HepG2 (cell line): Measurements from ENCODE around the gene CTSD. TPM values are rescaled to one million over a fixed set of nuclear protein-coding genes. Genes with fewer than 3 reads are reported as not detected.

Experiments used
- ATAC-seq: fragments of 200-7000 bp; cut with Tn5 transposase; 3 replicates; pipeline ENCODE4 v1.9.1; 2020; ENCODE audit warnings: mild to moderate bottlenecking, moderate library complexity
- BruUV-seq: library from RNA; stranded (reverse); fragments of 400-500 nt; replicated peaks from 2 replicates; lab custom pipeline; 2021; lab: Mats Ljungman, UMichigan
- CTCF ChIA-PET: fragments of 300-600 bp; formaldehyde crosslinking; extraction: SDS; loops from one replicate; lab custom pipeline; 2021; ENCODE audit warnings: low total read pairs, inconsistent platforms, low intra/inter-chr PET ratio; lab: Yijun Ruan, JAX
- POLR2A ChIA-PET: fragments of 350-600 bp; sonication (Branson Sonifier 250); formaldehyde crosslinking; loops from one replicate; lab custom pipeline; 2020; ENCODE audit warnings: antibody characterized with exemption, inconsistent platforms; lab: Yijun Ruan, JAX
- DNase-seq: peaks from one replicate; pipeline ENCODE4 v3.0.0-alpha.2; 2015; ENCODE audit warnings: low spot score
- FAIRE-seq: peaks from 3 replicates; lab custom pipeline; 2011; peaks lifted over from hg19 to GRCh38; lab: Jason Lieb, UNC
- H2AFZ ChIP-seq: one replicate; pipeline ENCODE4 v1.6.1; 2011; ENCODE audit warnings: low read length, inconsistent platforms
- H3K27ac ChIP-seq: fragments of 300-600 bp; 3 replicates; pipeline ENCODE4 v1.8.0; 2011; ENCODE audit warnings: mixed run types, mild to moderate bottlenecking, mixed read lengths, low read length, inconsistent platforms; ENCODE audit not compliant: insufficient read depth; ENCODE audit errors: extremely low read length
- H3K27me3 ChIP-seq, 2 experiments: fragments of 200-600 bp in 1 of 2; 2 replicates in 1 of 2; 3 replicates in 1 of 2; pipeline versions ENCODE4 v1.6.0 to v1.8.0; 2011; ENCODE audit warnings: low read length in 2 of 2, mild to moderate bottlenecking in 2 of 2, moderate library complexity in 2 of 2, inconsistent platforms in 1 of 2; ENCODE audit not compliant: insufficient read depth in 2 of 2, control insufficient read depth in 1 of 2
- H3K36me3 ChIP-seq, 2 experiments: fragments of 200-600 bp in 1 of 2; replicated peaks in 1 of 2; 2 replicates in 1 of 2; 3 replicates in 1 of 2; pipeline versions ENCODE4 v1.5.1 to v1.8.0; 2011; ENCODE audit warnings: low read length in 2 of 2, inconsistent platforms in 1 of 2; ENCODE audit not compliant: insufficient read depth in 2 of 2, control insufficient read depth in 1 of 2
- H3K4me1 ChIP-seq: 2 replicates; pipeline ENCODE4 v1.5.1; 2012; ENCODE audit warnings: low read length, inconsistent platforms; ENCODE audit not compliant: insufficient read depth
- H3K4me2 ChIP-seq: 2 replicates; pipeline ENCODE4 v1.6.0; 2011; ENCODE audit warnings: low read depth, low read length, inconsistent platforms
- H3K4me3 ChIP-seq, 3 experiments: fragments of 200-600 bp in 1 of 3; sonication (generic), shearing (Covaris generic) in 1 of 3; replicated peaks in 1 of 3; 2 replicates each; pipeline ENCODE4 v1.5.1; 2011 to 2016; ENCODE audit warnings: low read length in 3 of 3, inconsistent platforms in 2 of 3, low read depth in 2 of 3, mild to moderate bottlenecking in 2 of 3, control low read depth in 1 of 3, mixed read lengths in 1 of 3; ENCODE audit not compliant: insufficient read depth in 1 of 3
- H3K79me2 ChIP-seq: one replicate; pipeline ENCODE4 v1.6.1; 2011; ENCODE audit warnings: low read length, inconsistent platforms; ENCODE audit not compliant: insufficient read depth
- H3K9ac ChIP-seq: 2 replicates; pipeline ENCODE4 v1.6.0; 2011; ENCODE audit warnings: mild to moderate bottlenecking, low read depth, low read length, inconsistent platforms; ENCODE audit not compliant: insufficient read depth
- H3K9me3 ChIP-seq: 2 replicates; pipeline ENCODE4 v1.5.1; 2012; ENCODE audit warnings: mild to moderate bottlenecking, low read length
- H4K20me1 ChIP-seq: 2 replicates; pipeline ENCODE4 v1.6.0; 2011; ENCODE audit warnings: inconsistent platforms, mild to moderate bottlenecking, low read length, moderate library complexity; ENCODE audit not compliant: insufficient read depth
- EHMT2 ChIP-seq: fragments of 200-600 bp; sonication (generic); IDR thresholded peaks from 2 replicates; pipeline ENCODE4 v1.7.0; 2017; ENCODE audit warnings: antibody characterized with exemption, low read depth, low read length, borderline replicate concordance
- HHEX ChIP-seq: IDR thresholded peaks from 2 replicates; pipeline ENCODE4 v1.6.1; 2016; ENCODE audit warnings: control low read depth
- PCBP1 ChIP-seq: fragments of 200-400 bp; formaldehyde crosslinking; IDR thresholded peaks from 2 replicates; pipeline ENCODE4 v1.6.1; 2017; ENCODE audit warnings: mild to moderate bottlenecking, low read depth, low read length, borderline replicate concordance
- THAP9 ChIP-seq: sonication (generic); formaldehyde crosslinking; IDR thresholded peaks from 2 replicates; pipeline ENCODE4; 2020; ENCODE audit warnings: missing genetic modification reagents, mild to moderate bottlenecking, borderline replicate concordance
- YEATS2 ChIP-seq: sonication (generic); formaldehyde crosslinking; IDR thresholded peaks from 2 replicates; pipeline ENCODE4 v1.4.0; 2020; ENCODE audit warnings: missing genetic modification reagents, borderline replicate concordance
- ZNF274 ChIP-seq: sonication (generic); formaldehyde crosslinking; IDR thresholded peaks from 2 replicates; pipeline ENCODE4 v1.5.1; 2020; ENCODE audit warnings: mild to moderate bottlenecking, missing genetic modification reagents
- ZNF430 ChIP-seq: sonication (generic); formaldehyde crosslinking; IDR thresholded peaks from 2 replicates; pipeline ENCODE4 v1.9.0; 2021; ENCODE audit warnings: mild to moderate bottlenecking, missing genetic modification reagents
- ZNF484 ChIP-seq: sonication (generic); formaldehyde crosslinking; IDR thresholded peaks from 2 replicates; pipeline ENCODE4 v1.5.1; 2020; ENCODE audit warnings: mild to moderate bottlenecking, low read depth, missing genetic modification reagents, borderline replicate concordance
- ZNF563 ChIP-seq: sonication (generic); formaldehyde crosslinking; IDR thresholded peaks from 2 replicates; pipeline ENCODE4 v1.8.0; 2022; ENCODE audit warnings: mild to moderate bottlenecking, moderate library complexity, missing genetic modification reagents
- ZNF660 ChIP-seq: sonication (generic); formaldehyde crosslinking; IDR thresholded peaks from 2 replicates; pipeline ENCODE4 v1.5.1; 2020; ENCODE audit warnings: mild to moderate bottlenecking, low read depth, missing genetic modification reagents, borderline replicate concordance
- WGBS: methylation state at CpG from one replicate; pipeline ENCODE4 v1.1.6; 2017; ENCODE audit warnings: low lambda C conversion rate; 5-methylcytosine and 5-hydroxymethylcytosine counted together
- in situ Hi-C: cut with HindIII; loops from 2 replicates; pipeline ENCODE4 v1.10.0; 2017; ENCODE audit warnings: low pct_unique_long_range_greater_than_20kb; ENCODE audit not compliant: extremely low pct_ligation_motif_present
- intact Hi-C: fragments of 100-400 bp; cut with micrococcal nuclease; formaldehyde crosslinking; loops from one replicate; pipeline ENCODE4 v1.10.0; 2022; ENCODE audit not compliant: unreplicated experiment
- polyA plus RNA-seq, 8 experiments: library from polyadenylated mRNA; depleted of rRNA in 3 of 8; stranded (reverse) in 7 of 8; unstranded in 1 of 8; fragments of >200 nt; fragmentation: Illumina TruSeq in 4 of 8; extraction: Trizol in 4 of 8; gene quantifications; 2 replicates each; pipeline versions ENCODE4 v1.2.1 to v1.2.3, GENCODE V29; 2011 to 2016; ENCODE audit warnings: low read depth in 4 of 8, missing spikeins in 1 of 8, mixed read lengths in 1 of 8; ENCODE audit not compliant: insufficient read depth in 1 of 8
- total RNA-seq, 5 experiments: library from RNA; depleted of rRNA; stranded (reverse); fragments of >200 nt; fragmentation: Illumina TruSeq; extraction: Trizol; gene quantifications; 2 replicates each; pipeline ENCODE4 v1.2.3, GENCODE V29; 2016; ENCODE audit warnings: low read depth in 1 of 5
- TF ChIP-seq, protein P1 (sequence below): sonication (generic); formaldehyde crosslinking; IDR thresholded peaks from 2 replicates; pipeline ENCODE4 v1.9.0; 2022; ENCODE audit warnings: missing genetic modification reagents, mild to moderate bottlenecking, borderline replicate concordance

CTSD gene
- total and polyA plus RNA-seq, 2 of the 13 experiments (the other 11 are each of a cell fraction or from before 2014, with no cell fraction given): 143 to 230 TPM

DNA sequence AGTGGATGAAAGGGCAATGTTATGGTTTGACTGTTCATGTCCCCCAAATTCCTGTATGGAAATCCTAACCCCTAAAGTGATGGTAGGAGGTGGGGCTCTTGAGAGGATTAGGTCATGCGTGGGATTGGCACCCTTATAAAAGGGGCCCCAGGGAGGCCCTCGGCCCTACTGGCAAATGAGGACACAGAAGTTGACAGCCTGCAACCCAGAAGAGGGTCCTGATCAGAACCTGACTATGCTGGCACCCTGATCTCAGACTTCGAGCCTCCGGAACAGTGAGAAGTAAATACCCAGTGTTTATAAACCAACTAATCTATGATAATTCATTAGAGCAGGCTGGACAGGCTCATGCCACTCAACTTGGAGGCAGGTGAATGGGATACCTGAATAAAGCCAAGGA is 22.0 kb downstream of the CTSD start:
- ATAC-seq: no peak
- Histone ChIP-seq H3K4me3 (no peak overlapping the region), H4K20me1 (no peaks in the 10 kb centered on the region), H3K4me2 (no peak overlapping the region), H3K27ac (no peak overlapping the region), H3K4me1 (no peaks in the 10 kb centered on the region), H3K9me3 (peaks cover 7% of the 10 kb centered on the region), H3K9ac (no peak overlapping the region), H3K27me3 (peaks cover 0 to 33% of the 10 kb centered on the region in 2 experiments; a peak in 3 of 5 replicates), H3K79me2 (no peaks in the 10 kb centered on the region), H3K36me3 (no peaks in the 10 kb centered on the region), H2AFZ (no peak overlapping the region)
- no peak for FAIRE-seq
- in situ Hi-C loops: no loop called here
- intact Hi-C loops: no loop called here
- WGBS: 29% methylated on average over 3 of the region's 4 CpGs
- POLR2A ChIA-PET: no interaction called here
- TF ChIP-seq ZNF430 (CRISPR knock-in tag) (no peak), ZNF274 (CRISPR knock-in tag) (no peak), HHEX (CRISPR knock-in tag) (no peak), PCBP1 (no peak)
- TF ChIP-seq, protein P1, sequence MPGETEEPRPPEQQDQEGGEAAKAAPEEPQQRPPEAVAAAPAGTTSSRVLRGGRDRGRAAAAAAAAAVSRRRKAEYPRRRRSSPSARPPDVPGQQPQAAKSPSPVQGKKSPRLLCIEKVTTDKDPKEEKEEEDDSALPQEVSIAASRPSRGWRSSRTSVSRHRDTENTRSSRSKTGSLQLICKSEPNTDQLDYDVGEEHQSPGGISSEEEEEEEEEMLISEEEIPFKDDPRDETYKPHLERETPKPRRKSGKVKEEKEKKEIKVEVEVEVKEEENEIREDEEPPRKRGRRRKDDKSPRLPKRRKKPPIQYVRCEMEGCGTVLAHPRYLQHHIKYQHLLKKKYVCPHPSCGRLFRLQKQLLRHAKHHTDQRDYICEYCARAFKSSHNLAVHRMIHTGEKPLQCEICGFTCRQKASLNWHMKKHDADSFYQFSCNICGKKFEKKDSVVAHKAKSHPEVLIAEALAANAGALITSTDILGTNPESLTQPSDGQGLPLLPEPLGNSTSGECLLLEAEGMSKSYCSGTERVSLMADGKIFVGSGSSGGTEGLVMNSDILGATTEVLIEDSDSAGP: no peak
- BruUV-seq: no TSS peak
- no peak for DNase-seq
- CTCF ChIA-PET: no interaction called here

GRCh38 chr11:1740786-1741530 is 22.8 kb downstream of the CTSD start:
- H3K4me1 ChIP-seq: no peaks in the 10 kb centered on the region
- in situ Hi-C loops: no loop called here
- ATAC-seq (no peak), FAIRE-seq (no peak), DNase-seq (no peak)
- ChIA-PET CTCF (no interaction called here), POLR2A (no interaction called here)
- no peaks in the 10 kb centered on the region for H3K36me3 ChIP-seq
- H2AFZ ChIP-seq: no peak overlapping the region
- BruUV-seq: no TSS peak
- H3K4me2 ChIP-seq: no peak overlapping the region
- no peak overlapping the region for H3K4me3 ChIP-seq
- no peaks in the 10 kb centered on the region for H4K20me1 ChIP-seq
- WGBS: 34% methylated on average over 8 of the region's 8 CpGs
- intact Hi-C loops: no loop called here
- peaks cover 0 to 38% of the 10 kb centered on the region in 2 experiments; a peak in 3 of 5 replicates for H3K27me3 ChIP-seq
- peaks cover 13% of the 10 kb centered on the region for H3K9me3 ChIP-seq
- no peak overlapping the region for H3K9ac ChIP-seq
- no peak overlapping the region for H3K27ac ChIP-seq
- H3K79me2 ChIP-seq: no peaks in the 10 kb centered on the region
- TF ChIP-seq EHMT2 (no peak), YEATS2 (CRISPR knock-in tag) (no peak), ZNF563 (CRISPR knock-in tag) (no peak), THAP9 (CRISPR knock-in tag) (no peak), ZNF660 (CRISPR knock-in tag) (no peak), ZNF484 (CRISPR knock-in tag) (no peak)
